Stimulated activated CD4-positive, alpha-beta T cell treated with anti-CD3 and anti-CD28 coated beads, Interleukin-4, amount 100 ng/mL, for 1 hour (primary cell): ENCODE data around the gene DFFA.
"Not testable (repeated sequence)": the region's sequence is repeated elsewhere in the genome, so short reads cannot be mapped to it uniquely, and the experiment has no call there.

Experiments used
- DNase-seq: peaks from one replicate; pipeline ENCODE4 v3.0.0-alpha.2; 2020

The DFFA gene

GRCh38 chr1:10457462-10457861 is 14.9 kb downstream of the DFFA start:
- not testable (repeated sequence) for DNase-seq

DNA sequence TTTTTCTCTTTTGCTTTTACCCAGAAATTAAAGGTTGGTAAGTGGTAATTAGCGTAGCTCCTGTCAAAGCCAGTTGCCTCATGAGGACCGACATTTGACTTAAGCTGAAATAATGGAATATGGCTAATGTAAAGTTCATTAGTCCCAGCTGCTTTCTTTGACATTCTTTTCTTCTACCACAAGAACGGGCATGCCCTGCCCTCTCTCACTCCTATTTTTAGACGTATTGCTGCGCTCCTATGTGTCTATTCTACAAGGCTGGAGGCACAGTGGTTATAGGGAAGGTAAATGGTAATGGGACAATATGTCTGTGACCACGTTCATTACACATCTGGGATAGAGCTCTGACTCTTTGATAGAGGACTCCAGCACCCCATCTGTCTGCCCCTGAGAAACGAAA is 15.7 kb downstream of the DFFA start:
- DNase-seq: no peak

DNA sequence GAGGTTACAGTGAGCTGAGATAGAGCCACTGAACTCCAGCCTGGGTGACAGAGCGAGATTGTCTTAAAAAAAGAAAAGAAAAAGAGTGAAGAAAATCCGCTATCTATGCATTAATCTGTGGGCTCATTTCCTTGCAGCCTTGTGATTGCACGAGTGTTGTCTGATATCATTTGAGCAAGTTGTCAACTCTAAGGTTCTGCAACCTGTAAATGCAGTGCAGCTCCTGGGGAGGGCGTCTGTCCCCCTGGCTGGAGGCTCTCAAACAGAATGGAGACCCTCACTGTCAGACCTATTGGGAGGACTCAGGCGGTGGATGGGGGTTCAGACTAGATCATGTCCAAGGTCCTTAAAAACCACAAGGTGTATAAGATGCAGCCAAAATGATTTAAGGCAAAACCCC is 16.3 kb downstream of the DFFA start:
- DNase-seq: no peak

DNA sequence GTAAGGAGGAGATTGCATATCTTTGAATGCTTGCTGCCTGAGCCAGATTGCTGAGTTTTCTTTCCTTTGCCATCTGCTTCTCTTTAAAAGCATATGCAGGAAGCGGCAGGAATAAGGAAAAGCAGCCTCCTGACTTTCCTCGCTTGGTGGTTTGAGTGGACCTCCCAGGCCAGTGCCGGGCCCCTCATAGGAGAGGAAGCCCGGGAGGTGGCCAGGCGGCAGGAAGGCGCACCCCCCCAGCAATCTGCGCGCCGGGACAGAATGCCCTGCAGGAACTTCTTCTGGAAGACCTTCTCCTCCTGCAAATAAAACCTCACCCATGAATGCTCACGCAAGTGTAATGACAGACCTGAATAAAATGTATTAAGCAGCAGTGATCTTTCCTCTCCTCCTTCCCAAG is 21.0 kb downstream of the DFFA start:
- DNase-seq: no peak

- no peak for DNase-seq
Measured at GRCh38 chr1:10450836-10451235, 21.5 kb downstream of the DFFA start.

DNA sequence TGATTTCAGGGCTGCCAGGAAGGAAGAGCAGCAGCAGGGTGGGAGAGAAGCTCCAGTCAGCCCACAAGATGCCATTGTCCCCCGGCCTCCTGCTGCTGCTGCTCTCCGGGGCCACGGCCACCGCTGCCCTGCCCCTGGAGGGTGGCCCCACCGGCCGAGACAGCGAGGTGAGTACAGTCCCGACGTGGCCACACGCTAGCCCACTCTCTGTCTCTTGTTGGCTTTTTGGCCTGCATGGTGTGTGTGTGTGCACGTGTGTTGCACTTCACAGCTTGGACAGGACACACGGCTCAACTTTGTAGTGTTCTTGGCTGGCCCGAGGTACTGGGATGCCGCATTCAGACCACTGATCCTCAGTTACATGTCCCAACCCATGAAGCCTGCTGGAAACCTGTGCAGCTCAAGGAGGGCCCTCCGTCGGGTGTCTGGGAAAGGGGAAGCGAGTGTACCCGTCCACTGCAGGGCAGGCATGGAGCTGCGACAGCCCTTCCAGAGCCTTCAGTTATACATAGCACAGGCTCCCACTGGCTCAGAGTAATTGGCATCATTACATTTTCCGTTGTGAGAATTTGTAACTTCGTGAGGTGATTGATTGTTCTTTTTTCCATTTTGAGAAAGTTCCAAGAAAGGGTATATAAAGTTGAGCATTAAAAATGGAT is 22.0 kb downstream of the DFFA start:
- no peak for DNase-seq

DNA sequence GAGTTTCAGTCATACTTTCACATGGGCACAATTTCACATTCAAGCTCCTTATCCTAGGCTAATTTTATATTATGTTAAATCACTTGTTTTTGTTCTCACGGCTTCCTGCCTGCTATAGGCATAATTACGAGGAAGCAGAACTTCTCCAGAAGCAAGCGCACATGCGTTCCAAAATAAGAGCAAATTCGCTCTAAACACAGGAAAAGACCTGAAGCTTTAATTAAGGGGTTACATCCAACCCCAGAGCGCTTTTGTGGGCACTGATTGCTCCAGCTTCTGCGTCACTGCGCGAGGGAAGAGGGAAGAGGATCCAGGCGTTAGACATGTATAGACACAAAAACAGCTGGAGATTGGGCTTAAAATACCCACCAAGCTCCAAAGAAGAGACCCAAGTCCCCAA is 22.6 kb downstream of the DFFA start, which contains the start of gene CORT:
CORT (plus strand) TSS at position 281 of the 400 bp plus-strand sequence. CDS start 193 bp downstream, outside the sequence.
- no peak for DNase-seq

DNA sequence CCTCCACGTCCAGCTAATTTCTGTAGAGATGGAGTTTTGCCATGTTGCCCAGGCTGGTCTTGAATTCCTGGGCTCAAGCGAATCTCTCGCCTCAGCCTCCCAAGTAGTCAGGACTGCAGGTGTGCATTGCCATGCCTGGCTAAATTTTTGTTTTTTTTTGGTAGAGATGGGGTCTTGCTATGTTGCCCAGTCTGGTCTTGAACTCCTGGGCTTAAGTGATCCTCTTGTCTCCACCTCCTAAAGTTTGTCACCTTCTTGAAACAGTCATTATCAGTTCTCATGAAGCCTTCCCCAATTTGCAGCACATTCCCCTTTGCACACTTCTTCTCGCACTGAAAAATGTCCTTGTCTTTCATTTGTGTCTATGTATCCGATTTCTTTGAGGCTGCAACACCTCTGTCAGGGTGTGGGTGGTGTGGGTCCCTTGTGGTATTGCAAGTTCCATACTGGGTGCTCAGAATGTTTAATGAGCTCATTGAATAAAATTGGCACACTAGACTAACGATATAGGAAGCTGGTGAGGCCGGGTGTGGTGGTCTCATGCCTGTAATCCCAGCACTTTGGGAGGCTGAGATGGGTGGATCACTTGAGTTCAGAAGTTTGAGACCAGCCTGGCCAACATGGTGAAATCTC is 25.4 kb downstream of the DFFA start:
- DNase-seq: no peak

GRCh38 chr1:10444795-10445397 is 27.4 kb downstream of the DFFA start:
- DNase-seq: no peak

- DNase-seq: no peak
Measured at GRCh38 chr1:10444248-10444647, 28.1 kb downstream of the DFFA start.

- DNase-seq: no peak
Measured at GRCh38 chr1:10440794-10441193, 31.5 kb downstream of the DFFA start.

GRCh38 chr1:10440305-10440704 is 32.0 kb downstream of the DFFA start:
- DNase-seq: no peak

- DNase-seq: no peak
Measured at GRCh38 chr1:10438677-10439163, 33.6 kb downstream of the DFFA start.

DNA sequence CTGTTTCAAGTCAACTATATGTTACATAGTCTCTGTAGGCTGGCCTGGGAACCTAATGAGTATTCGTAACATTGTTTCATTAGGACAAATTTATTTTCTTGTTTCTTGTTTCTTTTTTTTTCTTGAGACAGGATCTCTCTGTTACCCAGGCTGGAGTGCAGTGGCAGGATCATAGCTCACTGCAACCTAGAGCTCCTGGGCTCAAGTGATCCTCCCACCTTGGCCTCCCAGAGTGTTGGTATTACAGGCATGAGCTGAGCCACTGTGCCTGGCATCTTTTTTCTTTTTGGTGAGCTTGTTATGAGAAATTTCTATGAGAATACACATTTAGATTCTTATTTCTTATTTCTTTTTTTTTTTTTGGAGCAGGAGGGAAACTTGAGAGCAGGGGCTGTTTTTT is 35.3 kb downstream of the DFFA start:
- no peak for DNase-seq

DNA sequence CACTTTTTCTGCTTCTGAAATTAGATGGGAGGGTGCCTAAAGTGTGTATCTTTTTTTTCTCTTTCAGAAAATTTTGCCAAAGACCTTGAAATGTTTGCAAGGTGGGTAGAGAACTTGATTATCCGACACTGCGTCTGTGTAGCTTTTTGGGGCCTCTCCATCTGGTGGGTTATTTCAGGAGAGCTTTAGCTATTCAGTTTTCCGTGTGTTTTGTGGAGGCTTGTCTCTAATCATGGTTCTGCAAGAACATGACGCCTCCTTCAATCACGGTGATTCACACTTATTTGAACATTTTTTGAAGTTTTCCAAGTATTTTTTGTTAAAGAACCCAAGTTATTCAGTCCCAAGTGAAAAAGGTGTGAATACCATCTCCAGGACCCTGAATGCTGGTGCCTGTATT is 37.7 kb downstream of the DFFA start:
- DNase-seq: no peak

DNA sequence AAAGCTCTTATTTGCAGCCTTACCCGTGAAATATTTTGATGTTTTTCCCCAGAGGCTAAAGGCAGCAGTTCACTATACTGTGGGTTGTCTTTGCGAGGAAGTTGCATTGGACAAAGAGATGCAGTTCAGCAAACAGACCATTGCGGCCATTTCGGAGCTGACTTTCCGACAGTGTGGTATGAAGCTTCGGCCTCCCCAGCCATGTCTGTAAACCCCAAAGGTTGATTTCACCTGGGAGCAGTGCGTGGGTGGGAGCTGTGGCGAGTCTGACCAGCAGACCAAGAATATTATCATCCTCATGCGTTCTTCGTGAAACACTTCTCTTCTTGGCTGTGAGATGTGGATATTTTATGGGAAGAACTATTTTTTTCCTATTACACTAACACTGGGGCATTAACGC is 38.5 kb downstream of the DFFA start:
- no peak for DNase-seq

DNA sequence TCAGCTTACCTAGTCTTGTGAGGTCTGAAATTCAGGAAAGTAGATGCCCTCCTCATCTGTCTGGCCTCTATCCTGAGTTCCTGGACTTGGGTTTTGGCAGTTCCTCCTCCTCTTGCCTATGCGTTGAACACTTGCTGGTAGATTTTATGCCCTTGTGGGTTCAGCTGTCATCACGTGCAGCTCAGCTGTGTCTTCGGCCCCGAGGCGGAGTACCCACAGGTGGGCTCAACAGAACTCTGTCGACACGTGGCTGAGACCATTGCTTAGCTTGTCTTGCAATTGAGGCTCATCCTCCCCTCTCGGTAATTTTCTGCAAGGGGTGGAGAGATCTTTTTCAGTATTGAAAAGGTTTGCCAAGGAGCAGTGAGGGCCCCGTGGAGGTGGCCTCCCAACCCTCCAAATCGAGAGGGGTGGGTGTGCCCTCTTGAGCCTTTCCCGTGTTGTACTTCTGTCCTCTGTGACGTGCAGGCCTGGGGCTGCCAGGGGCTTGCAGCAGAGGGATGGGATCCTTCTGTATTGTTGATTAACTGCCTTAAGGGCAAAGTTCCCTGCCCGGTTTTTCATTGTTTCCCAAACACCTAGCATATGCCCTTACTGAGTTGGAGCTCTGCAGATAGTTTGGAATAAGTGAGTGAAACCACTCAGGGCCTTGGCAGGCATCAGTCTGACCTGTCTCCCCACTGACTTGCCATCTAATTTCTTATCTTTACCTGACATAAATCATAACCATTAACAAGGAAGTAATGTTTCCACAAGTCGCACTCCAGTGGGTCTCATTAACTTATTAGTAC is 39.2 kb downstream of the DFFA start:
- DNase-seq: no peak

- no peak for DNase-seq
Measured at GRCh38 chr1:10431070-10431730, 41.1 kb downstream of the DFFA start.

- peak; percentile 96 for DNase-seq
Measured at GRCh38 chr1:10430216-10431069, 41.9 kb downstream of the DFFA start, which contains the start of gene CENPS. CENPS (plus strand) TSS chr1:10430433; CDS start chr1:10430518, 85 bp downstream.

DNA sequence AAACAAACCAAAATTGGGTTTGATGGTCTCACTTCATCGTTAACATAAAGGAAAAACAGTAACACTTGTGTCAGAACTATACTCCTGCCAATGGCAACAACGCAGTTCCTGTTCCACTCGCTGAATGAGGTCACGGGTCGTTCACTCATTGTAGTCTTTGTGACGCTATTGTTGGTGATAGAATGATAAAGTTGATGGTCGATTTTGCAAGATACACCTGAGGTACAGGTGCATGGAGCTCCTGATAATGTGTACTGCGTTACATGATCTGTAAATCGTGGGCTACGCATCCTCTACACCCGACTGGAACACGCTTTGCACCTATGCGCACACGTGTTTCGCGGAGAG is 42.5 kb downstream of the DFFA start:
- no peak for DNase-seq

- DNase-seq: no peak
Measured at GRCh38 chr1:10428984-10429383, 43.3 kb downstream of the DFFA start.

DNA sequence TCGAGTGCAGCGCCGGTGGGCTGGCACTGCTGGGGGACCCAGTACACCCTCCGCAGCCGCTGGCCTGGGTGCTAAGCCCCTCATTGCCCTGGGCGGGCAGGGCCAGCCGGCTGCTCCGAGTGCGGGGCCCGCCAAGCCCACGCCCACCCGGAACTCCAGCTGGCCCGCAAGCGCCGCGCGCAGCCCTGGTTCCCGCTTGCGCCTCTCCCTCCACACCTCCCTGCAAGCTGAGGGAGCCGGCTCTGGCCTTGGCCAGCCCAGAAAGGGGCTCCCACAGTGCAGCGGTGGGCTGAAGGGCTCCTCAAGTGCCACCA is 45.8 kb downstream of the DFFA start:
- DNase-seq: not testable (repeated sequence)
